Measurements from ENCODE around the gene MCCD1.

The MCCD1 gene

DNA sequence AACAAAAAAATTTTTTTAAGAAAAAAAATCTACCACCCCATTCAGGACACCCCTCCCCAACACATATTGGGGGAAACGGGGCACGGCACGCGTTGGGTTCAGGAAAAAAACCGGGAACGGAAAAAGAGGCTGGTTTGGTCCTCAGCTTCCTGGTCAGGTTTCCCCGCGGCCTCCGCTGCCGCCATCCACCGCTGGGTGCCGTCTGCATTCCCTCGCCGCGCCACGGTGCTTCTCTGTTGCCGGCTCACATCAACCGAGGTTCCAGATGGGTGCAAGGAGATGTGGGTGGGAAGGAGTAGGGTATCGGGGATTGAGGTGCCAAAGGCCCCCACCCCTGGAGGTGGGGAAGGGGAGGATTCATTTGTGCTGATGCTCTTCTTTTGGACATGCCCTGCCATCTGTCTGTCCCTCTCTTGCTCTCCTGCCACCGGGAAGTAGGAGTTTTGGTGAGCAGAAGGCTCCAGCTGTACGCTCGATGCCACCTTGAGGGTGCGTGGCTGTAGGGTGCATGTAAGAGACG, 5.8 kb downstream of the MCCD1 start:
- no peak overlapping the region for H3K9ac ChIP-seq (ENCODE audit: low read depth, low read length)
- H3K4me2 ChIP-seq (ENCODE audit: low read length), result no peak overlapping the region
- no peak overlapping the region for H3K4me3 ChIP-seq (ENCODE audit: low read length)
- peaks cover 12% of the 10 kb centered on the region for H3K4me1 ChIP-seq (ENCODE audit: control insufficient read depth, insufficient read depth, low read length)
- H3K36me3 ChIP-seq (ENCODE audit: insufficient read depth, low read length), result peaks cover 95% of the 10 kb centered on the region
- H3K27me3 ChIP-seq (ENCODE audit: control insufficient read depth, insufficient read depth, low read length), result no peaks in the 10 kb centered on the region
- no peaks in the 10 kb centered on the region for H3K9me3 ChIP-seq (replicated peaks; ENCODE audit: low read length)

GRCh38 chr6:31535538-31536324, 7.0 kb downstream of the MCCD1 start:
- peaks cover 21% of the 10 kb centered on the region for H3K4me1 ChIP-seq (ENCODE audit: control insufficient read depth, insufficient read depth, low read length)
- H3K9ac ChIP-seq (ENCODE audit: low read depth, low read length), result no peak overlapping the region
- H3K4me3 ChIP-seq (ENCODE audit: low read length), result no peak overlapping the region
- peaks cover 96% of the 10 kb centered on the region for H3K36me3 ChIP-seq (ENCODE audit: insufficient read depth, low read length)
- no peaks in the 10 kb centered on the region for H3K27me3 ChIP-seq (ENCODE audit: control insufficient read depth, insufficient read depth, low read length)
- no peaks in the 10 kb centered on the region for H3K9me3 ChIP-seq (replicated peaks; ENCODE audit: low read length)
- H3K4me2 ChIP-seq (ENCODE audit: low read length), result no peak overlapping the region

DNA sequence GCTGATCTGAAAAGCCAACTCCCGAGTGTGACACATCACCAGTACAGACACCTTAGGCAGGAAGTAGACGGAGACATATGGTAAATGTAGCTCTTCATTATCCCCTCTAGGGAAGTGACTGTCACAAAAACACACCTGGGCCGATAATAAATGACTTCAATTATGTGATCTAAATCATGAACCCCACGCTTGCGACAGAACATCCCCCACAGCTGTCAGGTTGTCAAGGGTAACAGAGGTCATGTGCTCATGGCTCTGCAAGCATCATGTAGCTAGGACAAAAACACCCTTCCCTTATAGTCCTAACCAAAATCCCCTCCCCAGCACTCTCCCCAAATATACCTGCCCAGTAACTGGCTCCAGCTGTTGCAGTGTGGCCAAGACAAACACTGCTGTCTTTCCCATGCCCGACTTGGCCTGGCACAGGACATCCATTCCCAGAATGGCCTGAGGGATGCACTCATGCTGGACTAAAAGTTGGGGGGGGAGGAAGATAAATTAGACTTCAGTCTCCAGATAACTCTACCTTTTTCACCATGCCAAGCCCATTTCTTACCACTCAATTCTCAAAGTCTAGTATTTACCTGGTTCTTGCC, 10.1 kb downstream of the MCCD1 start:
- no peaks in the 10 kb centered on the region for H3K9me3 ChIP-seq (replicated peaks; ENCODE audit: low read length)
- no peaks in the 10 kb centered on the region for H3K27me3 ChIP-seq (ENCODE audit: control insufficient read depth, insufficient read depth, low read length)
- peak overlapping the region; percentile 99 for H3K9ac ChIP-seq (ENCODE audit: low read depth, low read length)
- peaks cover 26% of the 10 kb centered on the region for H3K4me1 ChIP-seq (ENCODE audit: control insufficient read depth, insufficient read depth, low read length)
- peak overlapping the region; percentile 92 for H3K4me2 ChIP-seq (ENCODE audit: low read length)
- H3K4me3 ChIP-seq (ENCODE audit: low read length), result peak overlapping the region; percentile 87
- H3K36me3 ChIP-seq (ENCODE audit: insufficient read depth, low read length), result peaks cover 71% of the 10 kb centered on the region

GRCh38 chr6:31540640-31541039, 11.9 kb downstream of the MCCD1 start:
- Histone ChIP-seq H3K4me2 (ENCODE audit: low read length) (peak overlapping the region; percentile 92), H3K4me3 (ENCODE audit: low read length) (peak overlapping the region; percentile 87), H3K36me3 (ENCODE audit: insufficient read depth, low read length) (peaks cover 54% of the 10 kb centered on the region), H3K9me3 (replicated peaks; ENCODE audit: low read length) (no peaks in the 10 kb centered on the region), H3K27me3 (ENCODE audit: control insufficient read depth, insufficient read depth, low read length) (no peaks in the 10 kb centered on the region), H3K9ac (ENCODE audit: low read depth, low read length) (peak overlapping the region; percentile 99), H3K4me1 (ENCODE audit: control insufficient read depth, insufficient read depth, low read length) (peaks cover 26% of the 10 kb centered on the region)

- Histone ChIP-seq H3K4me3 (ENCODE audit: low read length) (peak overlapping the region; percentile 87), H3K9me3 (replicated peaks; ENCODE audit: low read length) (no peaks in the 10 kb centered on the region), H3K9ac (ENCODE audit: low read depth, low read length) (peak overlapping the region; percentile 99), H3K36me3 (ENCODE audit: insufficient read depth, low read length) (peaks cover 49% of the 10 kb centered on the region), H3K27me3 (ENCODE audit: control insufficient read depth, insufficient read depth, low read length) (no peaks in the 10 kb centered on the region), H3K4me1 (ENCODE audit: control insufficient read depth, insufficient read depth, low read length) (peaks cover 30% of the 10 kb centered on the region), H3K4me2 (ENCODE audit: low read length) (peak overlapping the region; percentile 92)
Measured at GRCh38 chr6:31541059-31541657, 12.4 kb downstream of the MCCD1 start.

- peaks cover 41% of the 10 kb centered on the region for H3K36me3 ChIP-seq (ENCODE audit: insufficient read depth, low read length)
- no peaks in the 10 kb centered on the region for H3K27me3 ChIP-seq (ENCODE audit: control insufficient read depth, insufficient read depth, low read length)
- H3K4me3 ChIP-seq (ENCODE audit: low read length), result peak within 1 kb of the TSS; percentile 87
- no peaks in the 10 kb centered on the region for H3K9me3 ChIP-seq (replicated peaks; ENCODE audit: low read length)
- H3K9ac ChIP-seq (ENCODE audit: low read depth, low read length), result peak within 1 kb of the TSS; percentile 99
- H3K4me1 ChIP-seq (ENCODE audit: control insufficient read depth, insufficient read depth, low read length), result peaks cover 33% of the 10 kb centered on the region
- H3K4me2 ChIP-seq (ENCODE audit: low read length), result peak within 1 kb of the TSS; percentile 92
Measured at GRCh38 chr6:31541658-31542521, 13.1 kb downstream of the MCCD1 start, which contains the start of gene DDX39B. Gene DDX39B, minus strand, starts transcription at chr6:31542003. Its CDS starts 1,471 bp downstream, at chr6:31540532.

DNA sequence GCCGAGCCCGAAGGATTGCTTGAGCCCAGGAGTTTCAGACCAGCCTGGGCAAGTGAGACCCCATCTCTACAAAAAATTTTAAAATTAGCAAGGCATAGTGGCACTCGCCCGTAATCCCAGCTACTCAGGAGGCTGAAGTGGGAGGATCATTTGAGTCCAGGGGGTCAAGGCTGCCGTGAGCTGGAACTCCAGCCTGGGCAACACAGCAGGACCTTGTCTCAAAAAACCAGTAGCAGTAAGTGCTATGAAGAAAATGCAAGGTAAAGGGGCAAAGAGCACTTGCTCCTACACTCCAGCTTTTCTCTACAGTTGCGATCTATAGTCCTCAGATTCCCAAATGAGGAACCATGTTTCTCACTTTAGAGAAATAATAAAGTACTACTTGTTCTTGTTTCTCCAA, 14.9 kb downstream of the MCCD1 start:
- Histone ChIP-seq H3K27me3 (ENCODE audit: control insufficient read depth, insufficient read depth, low read length) (no peaks in the 10 kb centered on the region), H3K4me2 (ENCODE audit: low read length) (no peak overlapping the region), H3K4me1 (ENCODE audit: control insufficient read depth, insufficient read depth, low read length) (peaks cover 39% of the 10 kb centered on the region)

DNA sequence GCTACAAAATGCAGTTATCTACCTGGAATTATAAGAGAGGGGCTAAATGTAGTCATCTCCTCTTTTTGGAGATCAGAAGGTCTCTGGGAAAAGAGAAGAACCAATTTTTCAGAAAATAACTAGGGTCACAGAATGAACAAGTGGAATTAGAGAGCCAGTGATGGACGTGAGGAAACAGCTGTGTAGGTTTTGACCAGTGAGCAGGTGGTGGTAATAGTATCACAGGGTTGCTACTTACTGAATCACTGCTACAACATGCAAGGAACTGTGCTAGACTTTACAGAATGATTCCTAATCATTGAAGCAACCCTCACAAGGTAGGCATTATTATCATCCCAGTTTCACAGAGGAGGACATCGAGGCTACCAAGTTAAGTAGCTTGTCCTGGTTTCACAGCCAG, 15.9 kb downstream of the MCCD1 start:
- peaks cover 29% of the 10 kb centered on the region for H3K4me1 ChIP-seq (ENCODE audit: control insufficient read depth, insufficient read depth, low read length)
- no peaks in the 10 kb centered on the region for H3K27me3 ChIP-seq (ENCODE audit: control insufficient read depth, insufficient read depth, low read length)
- no peaks in the 10 kb centered on the region for H3K9me3 ChIP-seq (replicated peaks; ENCODE audit: low read length)
- H3K4me2 ChIP-seq (ENCODE audit: low read length), result no peak overlapping the region
- H3K9ac ChIP-seq (ENCODE audit: low read depth, low read length), result no peak overlapping the region
- peaks cover 20% of the 10 kb centered on the region for H3K36me3 ChIP-seq (ENCODE audit: insufficient read depth, low read length)
- no peak overlapping the region for H3K4me3 ChIP-seq (ENCODE audit: low read length)

More for the DNA sequence above, 14.9 kb downstream of the MCCD1 start:
- Histone ChIP-seq H3K36me3 (ENCODE audit: insufficient read depth, low read length) (peaks cover 25% of the 10 kb centered on the region), H3K4me3 (ENCODE audit: low read length) (no peak overlapping the region), H3K9ac (ENCODE audit: low read depth, low read length) (no peak overlapping the region), H3K9me3 (replicated peaks; ENCODE audit: low read length) (no peaks in the 10 kb centered on the region)

DNA sequence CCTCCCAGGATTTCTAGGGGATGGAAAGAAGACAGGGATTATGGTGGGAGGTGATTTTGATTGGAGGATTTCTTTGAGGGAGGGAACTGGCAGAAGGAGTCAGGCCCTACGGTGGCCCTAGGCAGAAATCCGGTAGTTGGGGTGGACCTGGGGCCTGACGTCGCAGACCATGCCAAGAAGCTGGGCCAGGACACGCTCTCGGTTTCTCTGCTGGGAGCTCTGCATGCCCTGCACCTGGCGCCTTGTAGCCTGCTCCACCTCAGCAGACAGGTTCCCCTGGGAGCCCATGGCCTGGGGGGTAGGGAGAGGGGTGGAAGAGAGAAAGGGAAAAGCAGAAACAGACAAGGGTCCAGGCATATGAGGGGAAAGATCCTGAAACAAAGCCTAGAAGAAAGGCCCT, 16.5 kb downstream of the MCCD1 start:
- no peak overlapping the region for H3K4me3 ChIP-seq (ENCODE audit: low read length)
- H3K4me2 ChIP-seq (ENCODE audit: low read length), result no peak overlapping the region
- no peaks in the 10 kb centered on the region for H3K27me3 ChIP-seq (ENCODE audit: control insufficient read depth, insufficient read depth, low read length)
- H3K4me1 ChIP-seq (ENCODE audit: control insufficient read depth, insufficient read depth, low read length), result peaks cover 23% of the 10 kb centered on the region
- no peaks in the 10 kb centered on the region for H3K9me3 ChIP-seq (replicated peaks; ENCODE audit: low read length)
- H3K36me3 ChIP-seq (ENCODE audit: insufficient read depth, low read length), result peaks cover 14% of the 10 kb centered on the region
- H3K9ac ChIP-seq (ENCODE audit: low read depth, low read length), result peak overlapping the region; percentile 54

DNA sequence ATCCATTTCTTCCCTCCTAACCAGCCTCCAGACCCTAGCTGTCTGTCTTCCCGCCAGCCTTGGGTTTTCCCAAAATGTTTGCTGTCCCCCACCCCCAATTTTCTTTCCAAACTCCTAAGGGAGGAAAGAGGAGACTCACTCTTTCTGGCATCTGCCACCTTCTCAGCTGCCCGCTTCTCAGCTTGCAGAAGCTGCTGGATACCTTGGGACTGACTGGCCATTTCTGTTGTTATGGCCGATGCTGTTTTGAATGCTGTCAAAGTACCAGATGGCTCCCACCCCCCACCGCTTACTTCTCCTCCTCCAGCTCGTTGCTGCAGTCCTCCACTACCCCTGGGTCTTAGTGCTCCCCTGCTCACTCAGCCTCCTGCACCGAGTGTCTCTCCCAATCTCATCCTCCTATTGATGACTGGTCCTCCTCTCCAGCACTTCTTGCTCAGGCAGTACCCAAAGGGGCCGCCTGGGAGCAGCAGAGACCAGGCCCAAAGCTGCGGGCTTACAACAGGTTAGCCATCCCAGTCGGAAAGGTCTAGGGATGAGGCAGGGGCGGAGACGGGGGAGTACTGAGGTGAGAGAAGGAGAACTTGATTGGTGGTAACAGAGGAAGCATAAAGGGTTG, 17.7 kb downstream of the MCCD1 start, which contains the start of gene ATP6V1G2:
Gene ATP6V1G2 (minus strand): TSS at position 270 of the 619 bp plus-strand sequence. CDS start 49 bp downstream, at position 221.
- peaks cover 14% of the 10 kb centered on the region for H3K36me3 ChIP-seq (ENCODE audit: insufficient read depth, low read length)
- no peaks in the 10 kb centered on the region for H3K9me3 ChIP-seq (replicated peaks; ENCODE audit: low read length)
- H3K27me3 ChIP-seq (ENCODE audit: control insufficient read depth, insufficient read depth, low read length), result no peaks in the 10 kb centered on the region
- peak within 1 kb of the TSS; percentile 89 for H3K4me2 ChIP-seq (ENCODE audit: low read length)
- peak within 1 kb of the TSS; percentile 93 for H3K9ac ChIP-seq (ENCODE audit: low read depth, low read length)
- peak within 1 kb of the TSS; percentile 71 for H3K4me3 ChIP-seq (ENCODE audit: low read length)
- peaks cover 21% of the 10 kb centered on the region for H3K4me1 ChIP-seq (ENCODE audit: control insufficient read depth, insufficient read depth, low read length)

Data from skeletal muscle satellite cell (primary cell).